Neural progenitor cell (in vitro differentiated cells): Measurements from ENCODE around the gene PRPH. TPM values are rescaled to one million over a fixed set of nuclear protein-coding genes. Genes with fewer than 3 reads are reported as not detected.

Source experiments
- DNase-seq: peaks from one replicate; pipeline ENCODE4 v3.0.0-alpha.2; 2016; ENCODE audit warnings: low spot score
- H2AFZ ChIP-seq: fragments of 200-600 bp; sonication (generic); replicated peaks from 2 replicates; pipeline ENCODE4 v1.6.1; 2016; ENCODE audit warnings: antibody characterized with exemption
- H3F3A ChIP-seq: fragments of 200-600 bp; sonication (generic); 2 replicates; pipeline ENCODE4 v1.6.1; 2016; ENCODE audit warnings: antibody characterized with exemption, low read depth
- H3K27ac ChIP-seq: fragments of 200-600 bp; sonication (generic); 2 replicates; pipeline ENCODE4 v1.5.1; 2016; ENCODE audit warnings: mild to moderate bottlenecking
- H3K27me3 ChIP-seq: fragments of 200-600 bp; sonication (generic); 2 replicates; pipeline ENCODE4 v1.6.1; 2016; ENCODE audit warnings: mild to moderate bottlenecking, moderate library complexity
- H3K36me3 ChIP-seq: fragments of 200-600 bp; sonication (generic); 2 replicates; pipeline ENCODE4 v1.5.1; 2016
- H3K4me1 ChIP-seq: fragments of 200-600 bp; sonication (generic); 2 replicates; pipeline ENCODE4 v1.6.1; 2016; ENCODE audit warnings: mixed run types
- H3K4me2 ChIP-seq: fragments of 200-600 bp; sonication (generic); 2 replicates; pipeline ENCODE4 v1.6.1; 2016
- H3K4me3 ChIP-seq: fragments of 200-600 bp; sonication (generic); 2 replicates; pipeline ENCODE4 v1.5.1; 2016
- H3K79me2 ChIP-seq: fragments of 200-600 bp; sonication (generic); 2 replicates; pipeline ENCODE4 v1.6.1; 2016; ENCODE audit warnings: low read depth
- H3K9ac ChIP-seq: fragments of 200-600 bp; sonication (generic); 2 replicates; pipeline ENCODE4 v1.6.1; 2016
- H3K9me3 ChIP-seq: fragments of 200-600 bp; sonication (generic); 2 replicates; pipeline ENCODE4 v1.5.1; 2016; ENCODE audit warnings: low read depth
- H4K20me1 ChIP-seq: fragments of 200-600 bp; sonication (generic); 2 replicates; pipeline ENCODE4 v1.6.1; 2016; ENCODE audit warnings: low read depth
- H3K27ac Mint-ChIP-seq: 3 replicates; pipeline ENCODE4 v1.8.0; 2021; ENCODE audit warnings: mixed read lengths
- H3K27me3 Mint-ChIP-seq: 2 replicates; pipeline ENCODE4 v1.8.0; 2022; ENCODE audit warnings: low read depth, mild to moderate bottlenecking, inconsistent platforms, moderate library complexity, mixed read lengths; ENCODE audit not compliant: insufficient read depth
- H3K36me3 Mint-ChIP-seq: 3 replicates; pipeline ENCODE4 v1.8.0; 2021; ENCODE audit warnings: mixed read lengths
- H3K4me1 Mint-ChIP-seq: 3 replicates; pipeline ENCODE4 v1.8.0; 2021; ENCODE audit warnings: mixed read lengths
- H3K4me3 Mint-ChIP-seq: 3 replicates; pipeline ENCODE4 v1.8.0; 2021; ENCODE audit warnings: mild to moderate bottlenecking, moderate library complexity, mixed read lengths
- H3K9me3 Mint-ChIP-seq: 3 replicates; pipeline ENCODE4 v1.8.0; 2020; ENCODE audit warnings: mixed read lengths
- EZH2 ChIP-seq: fragments of 200-600 bp; sonication (generic); IDR thresholded peaks from 2 replicates; pipeline ENCODE4 v1.6.1; 2017; ENCODE audit warnings: antibody characterized with exemption, mild to moderate bottlenecking, moderate library complexity
- EZH2phosphoT487 ChIP-seq: fragments of 200-600 bp; sonication (generic); IDR thresholded peaks from 2 replicates; pipeline ENCODE4 v1.6.1; 2017; ENCODE audit warnings: antibody characterized with exemption
- total RNA-seq: library from RNA; depleted of rRNA; stranded (reverse); fragments of >200 nt; gene quantifications from 2 replicates; pipeline ENCODE4 v1.2.3, GENCODE V29; 2015; ENCODE audit warnings: low replicate concordance
- TF ChIP-seq, protein P1 (sequence below): fragments of 200-600 bp; sonication (generic); IDR thresholded peaks from 2 replicates; pipeline ENCODE4 v1.5.1; 2017; ENCODE audit warnings: antibody characterized with exemption, mild to moderate bottlenecking

The PRPH gene
- total RNA-seq, 1 donor from 2014 or later = not detected

DNA sequence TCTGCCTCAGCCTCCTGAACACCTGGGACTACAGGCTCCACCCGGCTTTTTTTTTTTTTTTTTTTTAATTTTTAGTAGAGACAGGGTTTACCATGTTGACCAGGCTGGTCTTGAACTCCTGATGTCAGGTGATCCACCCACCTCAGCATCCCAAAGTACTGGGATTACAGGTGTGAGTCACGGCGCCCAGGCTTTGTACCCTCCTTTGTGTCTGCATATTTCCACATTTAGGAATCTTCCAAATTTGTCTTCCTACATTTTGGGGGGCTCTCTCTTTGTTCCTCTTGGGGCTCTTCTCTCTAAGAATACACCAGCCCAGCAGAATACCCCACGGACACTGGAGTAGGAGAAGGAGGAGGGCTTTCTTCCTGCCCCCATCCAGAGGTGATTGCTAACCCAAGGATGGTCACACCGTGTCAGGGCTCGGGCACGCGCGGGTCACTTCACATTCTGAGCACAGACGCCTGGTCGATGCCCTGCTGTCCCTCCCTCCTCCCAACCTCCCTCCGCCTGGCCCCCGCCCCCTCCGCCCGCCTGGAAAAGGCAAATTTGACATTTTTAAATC lies 49.6 kb downstream of the PRPH start:
- Mint-ChIP-seq H3K9me3 (peaks cover 2% of the 10 kb centered on the region), H3K27ac (no peak overlapping the region), H3K4me1 (peaks cover 43% of the 10 kb centered on the region), H3K4me3 (peak overlapping the region; percentile 71), H3K27me3 (peaks cover 70% of the 10 kb centered on the region), H3K36me3 (no peaks in the 10 kb centered on the region)
- Histone ChIP-seq H3K4me2 (peak overlapping the region; percentile 88), H3K79me2 (no peaks in the 10 kb centered on the region), H3K9me3 (no peaks in the 10 kb centered on the region), H4K20me1 (peaks cover 41% of the 10 kb centered on the region), H3K27ac (no peak overlapping the region), H3K4me3 (peak overlapping the region; percentile 48), H3K36me3 (no peaks in the 10 kb centered on the region), H2AFZ (no peak overlapping the region), H3K9ac (no peak overlapping the region), H3K27me3 (peaks cover 100% of the 10 kb centered on the region), H3K4me1 (peaks cover 50% of the 10 kb centered on the region), H3F3A (peaks cover 50% of the 10 kb centered on the region)
- no peak for DNase-seq
- TF ChIP-seq, protein P1, sequence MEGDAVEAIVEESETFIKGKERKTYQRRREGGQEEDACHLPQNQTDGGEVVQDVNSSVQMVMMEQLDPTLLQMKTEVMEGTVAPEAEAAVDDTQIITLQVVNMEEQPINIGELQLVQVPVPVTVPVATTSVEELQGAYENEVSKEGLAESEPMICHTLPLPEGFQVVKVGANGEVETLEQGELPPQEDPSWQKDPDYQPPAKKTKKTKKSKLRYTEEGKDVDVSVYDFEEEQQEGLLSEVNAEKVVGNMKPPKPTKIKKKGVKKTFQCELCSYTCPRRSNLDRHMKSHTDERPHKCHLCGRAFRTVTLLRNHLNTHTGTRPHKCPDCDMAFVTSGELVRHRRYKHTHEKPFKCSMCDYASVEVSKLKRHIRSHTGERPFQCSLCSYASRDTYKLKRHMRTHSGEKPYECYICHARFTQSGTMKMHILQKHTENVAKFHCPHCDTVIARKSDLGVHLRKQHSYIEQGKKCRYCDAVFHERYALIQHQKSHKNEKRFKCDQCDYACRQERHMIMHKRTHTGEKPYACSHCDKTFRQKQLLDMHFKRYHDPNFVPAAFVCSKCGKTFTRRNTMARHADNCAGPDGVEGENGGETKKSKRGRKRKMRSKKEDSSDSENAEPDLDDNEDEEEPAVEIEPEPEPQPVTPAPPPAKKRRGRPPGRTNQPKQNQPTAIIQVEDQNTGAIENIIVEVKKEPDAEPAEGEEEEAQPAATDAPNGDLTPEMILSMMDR = no peak
- TF ChIP-seq EZH2phosphoT487 (no peak), EZH2 (no peak)

- Histone ChIP-seq H3K27ac (no peak overlapping the region), H2AFZ (no peak overlapping the region), H3K36me3 (no peaks in the 10 kb centered on the region), H3K4me1 (peaks cover 50% of the 10 kb centered on the region), H3K27me3 (peaks cover 100% of the 10 kb centered on the region), H3K79me2 (no peaks in the 10 kb centered on the region), H3K4me2 (peak overlapping the region; percentile 88), H3K9me3 (no peaks in the 10 kb centered on the region), H3K4me3 (peak overlapping the region; percentile 48), H3K9ac (no peak overlapping the region), H3F3A (peaks cover 50% of the 10 kb centered on the region), H4K20me1 (peaks cover 41% of the 10 kb centered on the region)
- H3K27ac Mint-ChIP-seq = no peak overlapping the region
- peaks cover 63% of the 10 kb centered on the region for H3K27me3 Mint-ChIP-seq
- H3K4me1 Mint-ChIP-seq = peaks cover 36% of the 10 kb centered on the region
- peaks cover 2% of the 10 kb centered on the region for H3K9me3 Mint-ChIP-seq
- H3K4me3 Mint-ChIP-seq = peak overlapping the region; percentile 85
- DNase-seq = peak; percentile 81
- TF ChIP-seq, protein P1 = no peak
- TF ChIP-seq EZH2 (peak; percentile 93), EZH2phosphoT487 (peak; percentile 95)
- H3K36me3 Mint-ChIP-seq = no peaks in the 10 kb centered on the region
Measured at GRCh38 chr12:49345051-49345824, 50.3 kb downstream of the PRPH start.

- Mint-ChIP-seq H3K9me3 (peaks cover 2% of the 10 kb centered on the region), H3K36me3 (no peaks in the 10 kb centered on the region), H3K4me1 (peaks cover 28% of the 10 kb centered on the region), H3K27me3 (peaks cover 55% of the 10 kb centered on the region), H3K27ac (no peak overlapping the region), H3K4me3 (peak overlapping the region; percentile 85)
- Histone ChIP-seq H3K4me2 (peak overlapping the region; percentile 88), H3K9ac (no peak overlapping the region), H4K20me1 (peaks cover 41% of the 10 kb centered on the region), H3K9me3 (no peaks in the 10 kb centered on the region), H2AFZ (peak overlapping the region; percentile 51), H3K27me3 (peaks cover 92% of the 10 kb centered on the region), H3K36me3 (no peaks in the 10 kb centered on the region), H3K27ac (no peak overlapping the region), H3F3A (peaks cover 46% of the 10 kb centered on the region), H3K4me1 (peaks cover 44% of the 10 kb centered on the region), H3K79me2 (no peaks in the 10 kb centered on the region), H3K4me3 (peak overlapping the region; percentile 48)
- TF ChIP-seq EZH2phosphoT487 (no peak), EZH2 (peak; percentile 99)
- TF ChIP-seq, protein P1 = no peak
- DNase-seq = no peak
Measured at GRCh38 chr12:49345825-49346658, 51.1 kb downstream of the PRPH start.
